ENCODE measurements around the gene TRIM17.

- TF ChIP-seq CTCF (conservative IDR thresholded peaks at IDR 0.05; ENCODE audit: low read length) (no peak), EZH2phosphoT487 (IDR thresholded peaks at IDR 0.05; ENCODE audit: borderline replicate concordance, low read depth, low read length) (no peak)
Measured at GRCh38 chr1:228411548-228412430, 4.9 kb downstream of the TRIM17 start.
